CD4-positive, alpha-beta T cell treated with Interleukin-21 for 1 hour (primary cell): ENCODE results near the gene PCDH1.

Experiments
- DNase-seq: peaks from one replicate; pipeline ENCODE4 v3.0.0-alpha.2; 2020

Gene PCDH1

GRCh38 chr5:141805874-141806595, 72.2 kb downstream of the PCDH1 start:
- DNase-seq = no peak

GRCh38 chr5:141804475-141804874, 73.7 kb downstream of the PCDH1 start:
- no peak for DNase-seq
